ENCODE data around the gene NECAB2. TPM values are rescaled to one million over a fixed set of nuclear protein-coding genes. Genes with fewer than 3 reads are reported as not detected.

NECAB2 gene
- polyA plus RNA-seq, 1 donor (not counting 4 experiments of a cell fraction or from before 2014, with no cell fraction given): not detected

- no peak overlapping the region for H3K4me2 ChIP-seq (ENCODE audit: control insufficient read depth, extremely low read depth, insufficient read depth, low read depth, low read length)
- no peak overlapping the region for H3K27ac ChIP-seq (ENCODE audit: control insufficient read depth, insufficient read depth, low read length)
- no peak overlapping the region for H2AFZ ChIP-seq (ENCODE audit: control insufficient read depth, low read length)
- H3K79me2 ChIP-seq (ENCODE audit: control insufficient read depth, insufficient read depth, low read length): no peaks in the 10 kb centered on the region
- no peaks in the 10 kb centered on the region for H4K20me1 ChIP-seq (ENCODE audit: control insufficient read depth, extremely low read depth, insufficient read depth, low read length)
- H3K4me3 ChIP-seq (ENCODE audit: control insufficient read depth in 2 of 3, extremely low read depth in 1 of 3, insufficient read depth in 2 of 3, low read depth in 1 of 3, low read length in 3 of 3): no peak overlapping the region
- H3K9me1 ChIP-seq (ENCODE audit: control insufficient read depth, extremely low read depth, insufficient read depth, low read length): no peaks in the 10 kb centered on the region
- peaks cover 24% of the 10 kb centered on the region for H3K27me3 ChIP-seq (ENCODE audit: control insufficient read depth, extremely low read depth, insufficient read depth, low read length)
- no peak for DNase-seq (ENCODE audit: low read depth, low spot score)
- H3K9ac ChIP-seq (ENCODE audit: control insufficient read depth, extremely low read depth, insufficient read depth, low read length): no peak overlapping the region
- dilution Hi-C loops (cut with MboI; ENCODE audit: extremely low pct_ligation_motif_present, low sequenced_read_pairs): no loop called here
- H3K4me1 ChIP-seq (ENCODE audit: control insufficient read depth, extremely low read depth, insufficient read depth, low read length): no peaks in the 10 kb centered on the region
- no peaks in the 10 kb centered on the region for H3K36me3 ChIP-seq (ENCODE audit: control insufficient read depth in 2 of 2, extremely low read depth in 1 of 2, insufficient read depth in 2 of 2, low read length in 2 of 2)
- no peaks in the 10 kb centered on the region for H3K9me3 ChIP-seq (ENCODE audit: control insufficient read depth, low read depth, low read length)
- TF ChIP-seq, protein P1, sequence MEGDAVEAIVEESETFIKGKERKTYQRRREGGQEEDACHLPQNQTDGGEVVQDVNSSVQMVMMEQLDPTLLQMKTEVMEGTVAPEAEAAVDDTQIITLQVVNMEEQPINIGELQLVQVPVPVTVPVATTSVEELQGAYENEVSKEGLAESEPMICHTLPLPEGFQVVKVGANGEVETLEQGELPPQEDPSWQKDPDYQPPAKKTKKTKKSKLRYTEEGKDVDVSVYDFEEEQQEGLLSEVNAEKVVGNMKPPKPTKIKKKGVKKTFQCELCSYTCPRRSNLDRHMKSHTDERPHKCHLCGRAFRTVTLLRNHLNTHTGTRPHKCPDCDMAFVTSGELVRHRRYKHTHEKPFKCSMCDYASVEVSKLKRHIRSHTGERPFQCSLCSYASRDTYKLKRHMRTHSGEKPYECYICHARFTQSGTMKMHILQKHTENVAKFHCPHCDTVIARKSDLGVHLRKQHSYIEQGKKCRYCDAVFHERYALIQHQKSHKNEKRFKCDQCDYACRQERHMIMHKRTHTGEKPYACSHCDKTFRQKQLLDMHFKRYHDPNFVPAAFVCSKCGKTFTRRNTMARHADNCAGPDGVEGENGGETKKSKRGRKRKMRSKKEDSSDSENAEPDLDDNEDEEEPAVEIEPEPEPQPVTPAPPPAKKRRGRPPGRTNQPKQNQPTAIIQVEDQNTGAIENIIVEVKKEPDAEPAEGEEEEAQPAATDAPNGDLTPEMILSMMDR (optimal IDR thresholded peaks at IDR 0.05 in 1 of 3, IDR thresholded peaks at IDR 0.05 in 1 of 3, conservative IDR thresholded peaks at IDR 0.05 in 1 of 3; ENCODE audit: extremely low read depth in 1 of 3, insufficient read depth in 2 of 3, low read length in 3 of 3): no peak
- no peak for TF ChIP-seq EZH2 (IDR thresholded peaks at IDR 0.05; ENCODE audit: low read length)
- FAIRE-seq: no peak
Observed at GRCh38 chr16:84003038-84003437, 35.0 kb downstream of the NECAB2 start.

DNA sequence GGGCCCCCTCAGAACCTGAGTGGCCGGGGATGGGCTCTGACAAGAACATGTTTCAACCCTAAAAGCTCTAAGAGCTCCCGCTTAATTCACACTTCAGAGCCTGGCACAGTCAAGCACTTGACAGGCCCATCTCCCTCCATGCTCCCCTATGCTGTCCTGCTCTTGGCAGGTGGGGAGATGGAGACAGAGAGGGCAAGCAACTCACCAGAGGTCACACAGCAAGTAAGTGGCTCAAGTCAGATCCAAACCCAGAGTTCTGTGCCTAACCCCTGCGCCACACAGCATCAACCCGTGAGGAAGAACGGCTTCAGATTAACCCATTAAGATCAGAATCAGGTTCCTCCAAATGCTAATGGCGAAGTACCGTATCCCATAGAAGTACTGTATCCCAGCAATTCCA lies 36.4 kb downstream of the NECAB2 start:
- TF ChIP-seq EZH2 (IDR thresholded peaks at IDR 0.05; ENCODE audit: low read length): no peak
- TF ChIP-seq, protein P1 (optimal IDR thresholded peaks at IDR 0.05 in 1 of 3, IDR thresholded peaks at IDR 0.05 in 1 of 3, conservative IDR thresholded peaks at IDR 0.05 in 1 of 3; ENCODE audit: extremely low read depth in 1 of 3, insufficient read depth in 2 of 3, low read length in 3 of 3): no peak
- no peaks in the 10 kb centered on the region for H3K9me1 ChIP-seq (ENCODE audit: control insufficient read depth, extremely low read depth, insufficient read depth, low read length)
- no peak overlapping the region for H2AFZ ChIP-seq (ENCODE audit: control insufficient read depth, low read length)
- no peak overlapping the region for H3K27ac ChIP-seq (ENCODE audit: control insufficient read depth, insufficient read depth, low read length)
- no peak overlapping the region for H3K4me2 ChIP-seq (ENCODE audit: control insufficient read depth, extremely low read depth, insufficient read depth, low read depth, low read length)
- H4K20me1 ChIP-seq (ENCODE audit: control insufficient read depth, extremely low read depth, insufficient read depth, low read length): no peaks in the 10 kb centered on the region
- H3K4me3 ChIP-seq (ENCODE audit: control insufficient read depth in 2 of 3, extremely low read depth in 1 of 3, insufficient read depth in 2 of 3, low read depth in 1 of 3, low read length in 3 of 3): no peak overlapping the region
- peaks cover 21% of the 10 kb centered on the region for H3K27me3 ChIP-seq (ENCODE audit: control insufficient read depth, extremely low read depth, insufficient read depth, low read length)
- DNase-seq (ENCODE audit: low read depth, low spot score) (no peak), FAIRE-seq (no peak)
- no peaks in the 10 kb centered on the region for H3K4me1 ChIP-seq (ENCODE audit: control insufficient read depth, extremely low read depth, insufficient read depth, low read length)
- dilution Hi-C loops (cut with MboI; ENCODE audit: extremely low pct_ligation_motif_present, low sequenced_read_pairs): no loop called here
- H3K36me3 ChIP-seq (ENCODE audit: control insufficient read depth in 2 of 2, extremely low read depth in 1 of 2, insufficient read depth in 2 of 2, low read length in 2 of 2): no peaks in the 10 kb centered on the region
- H3K79me2 ChIP-seq (ENCODE audit: control insufficient read depth, insufficient read depth, low read length): no peaks in the 10 kb centered on the region
- H3K9me3 ChIP-seq (ENCODE audit: control insufficient read depth, low read depth, low read length): no peaks in the 10 kb centered on the region
- no peak overlapping the region for H3K9ac ChIP-seq (ENCODE audit: control insufficient read depth, extremely low read depth, insufficient read depth, low read length)

All from keratinocyte (primary cell).